Endothelial cell of umbilical vein (primary cell): ENCODE results near the gene FABP1.

ENCODE experiments used
- CTCF ChIP-seq, 2 donors: IDR thresholded peaks; 1 replicate in 1 of 2; 2 replicates in 1 of 2; pipeline ENCODE4 v1.5.1; 2011; ENCODE audit warnings: low read length in 2 of 2, mild to moderate bottlenecking in 2 of 2, moderate library complexity in 2 of 2, control low read depth in 1 of 2, inconsistent platforms in 1 of 2, low read depth in 1 of 2; ENCODE audit not compliant: insufficient read depth in 1 of 2; ENCODE audit errors: extremely low read depth in 1 of 2
- EZH2 ChIP-seq: IDR thresholded peaks from 2 replicates; pipeline ENCODE4 v1.6.1; 2012; ENCODE audit warnings: borderline replicate concordance, low read depth, mild to moderate bottlenecking, moderate library complexity, low read length, inconsistent platforms; ENCODE audit not compliant: severe bottlenecking
- MYC ChIP-seq: IDR thresholded peaks from one replicate; pipeline ENCODE4 v1.6.1; 2011; ENCODE audit warnings: mild to moderate bottlenecking, low read depth, low read length
- POLR2A ChIP-seq: IDR thresholded peaks from 2 replicates; pipeline ENCODE4 v1.6.1; 2012; ENCODE audit warnings: low read depth, mild to moderate bottlenecking, control low read depth, low read length
- POLR2AphosphoS5 ChIP-seq: IDR thresholded peaks from 2 replicates; pipeline ENCODE4 v1.6.1; 2012; ENCODE audit warnings: low read depth, mild to moderate bottlenecking, control low read depth, low read length, moderate library complexity; ENCODE audit not compliant: insufficient read depth

DNA sequence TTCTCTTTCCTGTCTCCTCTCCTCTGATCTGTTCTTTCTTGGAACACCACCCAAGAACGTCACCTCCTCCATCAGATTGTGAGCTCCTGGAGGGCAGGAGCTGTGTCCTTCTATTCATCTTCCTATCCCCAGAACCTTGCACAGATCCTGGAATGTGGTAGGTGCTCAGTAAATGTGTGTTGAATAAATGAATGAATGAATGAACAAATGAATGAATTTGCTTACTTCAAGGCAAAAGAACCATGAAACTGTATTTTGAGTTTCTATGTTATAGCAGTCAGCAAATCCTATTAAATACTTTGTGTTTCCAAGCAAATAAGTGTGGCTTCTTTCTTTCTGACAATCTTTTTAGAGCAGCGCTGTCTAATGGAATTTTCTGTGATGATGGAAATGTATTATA is 14.8 kb downstream of the FABP1 start:
- TF ChIP-seq POLR2A (no peak), CTCF (IDR thresholded peaks at IDR 0.05; ENCODE audit: extremely low read depth in 1 of 2, insufficient read depth in 1 of 2, low read depth in 1 of 2, low read length in 2 of 2) (no peak), EZH2 (no peak), MYC (no peak), POLR2AphosphoS5 (no peak)
